NCI-H2029 treated with DMSO at 0.1 percent for 48 hours (cell line): ENCODE measurements around the gene ANKDD1A.

ENCODE experiments used
- DNase-seq: peaks from one replicate; lab custom pipeline; 2025; lab: John Stamatoyannopoulos, UW

The ANKDD1A gene

DNA sequence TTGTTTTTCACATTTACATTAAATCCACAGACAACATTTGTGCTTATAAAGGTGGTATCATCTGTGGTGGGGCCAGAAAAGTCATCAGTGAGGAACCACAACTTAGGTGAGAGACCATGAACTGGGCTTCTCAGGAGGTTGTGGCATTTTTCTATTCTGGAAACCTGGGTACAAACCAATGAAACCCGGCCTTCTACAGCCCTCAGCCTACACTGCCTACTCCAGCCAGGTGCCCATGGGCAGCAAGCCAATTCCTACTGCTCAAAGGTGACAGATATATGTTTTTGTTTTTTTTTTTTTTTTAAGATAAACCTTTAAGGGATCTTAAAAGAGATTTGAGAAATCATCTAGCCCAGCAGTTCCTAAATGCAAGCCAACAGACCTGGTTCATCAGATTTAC is 57.7 kb downstream of the ANKDD1A start:
- DNase-seq: no peak

GRCh38 chr15:64970698-64971097 is 59.0 kb downstream of the ANKDD1A start:
- no peak for DNase-seq

DNA sequence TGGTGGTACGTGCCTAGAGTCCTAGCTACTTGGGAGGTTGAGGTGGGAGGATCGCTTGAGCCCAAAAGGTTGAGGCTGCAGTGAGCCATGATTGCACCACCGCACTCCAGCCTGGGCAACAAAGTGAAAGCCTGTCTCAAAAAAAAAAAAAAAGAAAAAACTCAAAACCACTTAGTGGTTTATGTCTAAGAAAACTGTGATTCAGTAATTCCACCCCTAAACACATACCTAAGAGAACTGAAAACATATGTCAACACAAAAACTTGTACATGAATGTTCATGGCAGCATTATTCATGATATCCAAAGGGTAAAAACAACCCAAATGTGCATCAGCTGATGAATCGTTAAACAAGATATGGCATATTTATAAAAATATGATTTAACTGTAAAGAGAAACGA is 63.7 kb downstream of the ANKDD1A start:
- no peak for DNase-seq

DNA sequence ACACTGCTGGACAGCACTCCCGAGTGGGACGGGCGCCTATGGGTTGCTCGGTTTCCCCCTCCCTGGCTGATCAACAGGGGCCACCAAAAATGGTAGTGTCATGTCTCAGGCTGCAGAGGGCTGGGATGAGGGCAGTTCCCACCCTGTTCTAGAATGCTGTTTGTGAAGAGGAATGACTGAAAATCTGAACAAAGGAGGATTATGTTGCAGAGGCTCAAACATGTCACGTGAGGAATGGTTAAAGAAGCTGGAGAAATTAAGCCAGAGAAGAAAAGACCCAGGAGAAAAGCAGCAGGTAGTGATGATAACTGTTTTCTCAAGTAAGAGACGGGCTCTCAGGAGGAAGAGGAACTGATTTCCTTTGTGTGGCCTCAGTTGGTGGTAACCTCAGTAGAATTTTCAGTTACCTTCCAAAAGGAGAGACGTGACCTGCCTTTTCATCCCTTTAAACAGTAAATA is 67.6 kb downstream of the ANKDD1A start:
- no peak for DNase-seq

DNA sequence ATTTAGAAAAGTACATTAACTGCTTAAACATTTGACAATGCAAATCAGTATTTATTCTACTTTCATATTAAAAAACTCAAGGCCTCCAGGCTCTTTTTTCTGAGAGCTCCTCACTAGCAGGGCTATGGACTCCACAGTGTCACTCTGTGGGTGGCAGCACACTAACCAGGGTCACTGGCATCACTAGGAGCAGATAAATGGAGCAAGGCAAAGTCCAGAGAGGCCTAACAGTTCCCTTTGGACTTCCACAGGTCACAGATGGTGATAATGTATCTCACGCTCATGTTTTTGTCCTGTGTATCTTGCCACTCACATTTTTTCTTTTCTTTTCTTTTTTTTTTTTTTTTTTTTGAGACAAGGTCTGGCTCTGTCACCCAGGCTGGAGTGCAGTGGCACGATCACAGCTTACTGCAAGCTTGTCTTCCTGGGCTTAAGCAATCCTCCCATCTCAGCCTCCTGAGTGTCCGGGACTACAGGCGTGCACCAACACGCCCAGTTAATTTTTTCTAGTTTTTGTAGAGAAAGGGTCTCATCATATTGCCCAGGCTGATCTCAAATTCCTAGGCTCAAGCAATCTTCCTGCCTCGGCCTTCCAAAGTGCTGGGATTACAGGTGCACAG is 70.2 kb downstream of the ANKDD1A start:
- DNase-seq: no peak

- DNase-seq: no peak
Observed at GRCh38 chr15:64982472-64982871, 70.8 kb downstream of the ANKDD1A start.

- DNase-seq: no peak
Observed at GRCh38 chr15:64985366-64986033, 73.8 kb downstream of the ANKDD1A start.

GRCh38 chr15:64987136-64987535 is 75.4 kb downstream of the ANKDD1A start:
- no peak for DNase-seq

- peak; percentile 24 for DNase-seq
Observed at GRCh38 chr15:64989416-64990167, 77.9 kb downstream of the ANKDD1A start, which contains the start of gene SPG21. Gene SPG21, minus strand, starts transcription at chr15:64989914. Its CDS starts 6,345 bp downstream, at chr15:64983569.

DNA sequence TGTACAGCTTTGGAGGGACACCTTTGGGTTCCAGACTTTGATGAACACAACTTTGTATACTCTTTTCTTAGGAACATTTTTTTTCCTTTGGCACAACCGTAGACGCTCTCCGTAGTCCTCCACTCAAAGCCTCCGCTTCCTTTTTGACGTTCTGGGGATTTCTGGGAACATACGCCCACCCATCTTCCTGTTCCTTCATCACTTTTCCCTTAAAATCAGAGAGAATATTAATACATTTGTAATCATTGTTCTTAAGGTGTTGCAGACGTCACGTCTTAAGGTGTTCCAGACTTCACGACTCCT is 78.4 kb downstream of the ANKDD1A start:
- no peak for DNase-seq

GRCh38 chr15:64991536-64992135 is 79.9 kb downstream of the ANKDD1A start:
- DNase-seq: no peak

GRCh38 chr15:64993290-64993689 is 81.6 kb downstream of the ANKDD1A start:
- no peak for DNase-seq

- no peak for DNase-seq
Observed at GRCh38 chr15:64997066-64997465, 85.4 kb downstream of the ANKDD1A start.

DNA sequence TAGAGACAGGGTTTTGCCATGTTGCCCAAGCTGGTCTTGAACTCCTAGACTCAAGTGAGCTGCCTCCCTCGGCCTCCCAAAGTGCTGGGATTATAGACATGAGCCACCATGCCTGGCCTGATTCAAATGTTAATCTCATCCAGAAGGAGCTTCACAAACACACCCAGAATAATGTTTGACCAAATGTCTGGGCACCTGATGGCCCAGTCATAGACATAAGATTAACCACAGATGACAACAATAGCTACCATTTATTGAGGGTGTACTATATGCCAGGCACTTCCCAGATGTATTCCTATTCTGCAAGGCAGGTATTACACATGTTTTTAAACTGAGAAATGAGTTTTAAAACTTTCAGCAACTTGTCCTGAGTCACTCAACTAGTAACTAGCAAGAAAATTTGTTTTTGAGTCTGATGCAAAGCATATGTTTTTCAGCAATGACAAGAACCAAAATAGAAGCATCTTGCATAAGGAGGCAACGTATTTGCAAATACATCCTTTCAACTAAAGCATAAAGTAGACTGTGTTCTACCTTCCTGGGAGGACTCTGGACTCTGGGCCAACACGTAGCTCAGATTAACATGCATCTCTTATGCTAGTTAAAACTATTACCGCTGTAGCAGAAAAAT is 86.2 kb downstream of the ANKDD1A start:
- DNase-seq: no peak

DNA sequence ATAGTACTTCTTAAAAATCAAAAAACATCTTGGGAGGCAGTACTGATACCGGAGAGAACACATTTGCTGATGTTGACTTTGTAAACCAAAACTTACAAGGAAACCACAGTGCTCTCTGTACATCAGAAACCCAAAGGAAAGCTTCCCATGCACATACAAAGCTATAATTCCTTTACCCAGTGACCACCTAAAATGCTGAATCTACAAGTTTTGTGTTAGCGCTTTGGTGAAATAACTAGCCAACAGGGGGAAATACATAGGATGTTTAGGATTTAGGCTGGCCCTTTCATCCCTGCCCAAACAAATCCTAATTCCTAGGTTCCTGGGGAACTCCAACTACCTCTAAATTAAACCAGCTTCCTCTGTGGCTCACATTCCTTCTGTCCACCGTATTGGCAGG is 93.3 kb downstream of the ANKDD1A start:
- DNase-seq: no peak

GRCh38 chr15:65006876-65007275 is 95.2 kb downstream of the ANKDD1A start:
- DNase-seq: no peak
